GM10266 (cell line): ENCODE results near the gene ZNF646.
A peak's percentile ranks its signal among the peaks of the same experiment; 100 is the strongest.

Experiments used
- DNase-seq: peaks from one replicate; pipeline ENCODE4 v3.0.0; 2012; ENCODE audit errors: extremely low spot score
- CTCF ChIP-seq: IDR thresholded peaks from 2 replicates; pipeline ENCODE4 v1.5.1; 2012; ENCODE audit warnings: mild to moderate bottlenecking, low read depth; ENCODE audit not compliant: control insufficient read depth, insufficient read depth; ENCODE audit errors: missing control alignments

Gene ZNF646

GRCh38 chr16:31063843-31064611 lies 10.2 kb upstream of the ZNF646 start:
- no peak for TF ChIP-seq CTCF
- DNase-seq, result no peak

DNA sequence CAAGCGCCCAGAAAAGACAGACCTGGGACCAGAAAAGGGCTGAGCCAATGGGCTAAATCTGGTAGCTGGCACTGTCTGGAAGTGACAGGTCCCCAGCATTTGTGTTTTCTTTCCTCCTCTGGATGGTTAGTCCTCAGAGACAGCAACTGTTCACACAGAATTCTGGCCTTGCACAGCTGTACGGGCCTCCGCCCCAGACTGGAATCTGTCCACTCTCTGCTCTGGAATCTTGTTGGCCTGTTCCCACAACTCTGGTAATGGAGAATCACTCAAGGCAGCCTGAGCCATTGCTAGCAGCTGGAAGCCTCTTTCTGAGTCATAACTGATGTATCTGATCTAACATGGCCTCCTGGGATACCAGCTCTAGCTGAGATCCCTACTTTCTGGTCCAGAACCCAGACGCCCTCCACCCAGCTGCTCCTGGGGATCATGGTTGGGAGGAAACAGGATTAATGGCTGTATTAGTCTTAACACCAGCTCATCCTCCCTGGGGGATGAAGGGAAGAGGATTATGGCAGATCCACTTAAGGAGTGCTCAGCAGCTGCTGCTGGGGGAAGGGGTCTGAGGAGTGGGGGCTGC lies 9.2 kb upstream of the ZNF646 start:
- DNase-seq, result no peak
- no peak for TF ChIP-seq CTCF

- DNase-seq, result no peak
- TF ChIP-seq CTCF, result no peak
Measured at GRCh38 chr16:31067342-31067741, 6.9 kb upstream of the ZNF646 start.

DNA sequence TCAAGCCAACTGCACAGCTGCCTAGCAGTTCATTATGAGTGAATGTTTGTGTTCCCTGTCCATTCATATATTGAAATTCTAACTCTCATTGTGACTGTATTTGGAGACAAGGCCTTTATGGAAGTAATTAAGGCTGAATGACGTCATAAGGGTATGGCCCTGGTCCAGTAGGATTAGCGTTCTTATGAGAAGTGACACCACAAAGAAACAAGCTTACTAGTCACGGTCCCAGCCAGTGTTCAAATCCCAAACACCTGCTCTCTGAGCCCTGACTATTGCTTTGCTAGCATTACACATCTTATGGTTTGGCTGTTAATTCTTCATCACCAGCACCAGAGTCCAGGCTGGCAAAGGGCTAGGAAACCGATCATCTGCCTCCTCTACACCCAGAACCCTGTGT lies 2.4 kb upstream of the ZNF646 start:
- DNase-seq, result no peak
- TF ChIP-seq CTCF, result no peak

GRCh38 chr16:31072540-31073141 lies 1.6 kb upstream of the ZNF646 start:
- DNase-seq, result peak; percentile 57
- TF ChIP-seq CTCF, result no peak

- no peak for TF ChIP-seq CTCF
- peak; percentile 93 for DNase-seq
Measured at GRCh38 chr16:31073142-31073969, 866 bp upstream of the ZNF646 start.
